ENCODE data around the gene ZNF385C.
A peak's percentile ranks its signal among the peaks of the same experiment; 100 is the strongest.

DNA sequence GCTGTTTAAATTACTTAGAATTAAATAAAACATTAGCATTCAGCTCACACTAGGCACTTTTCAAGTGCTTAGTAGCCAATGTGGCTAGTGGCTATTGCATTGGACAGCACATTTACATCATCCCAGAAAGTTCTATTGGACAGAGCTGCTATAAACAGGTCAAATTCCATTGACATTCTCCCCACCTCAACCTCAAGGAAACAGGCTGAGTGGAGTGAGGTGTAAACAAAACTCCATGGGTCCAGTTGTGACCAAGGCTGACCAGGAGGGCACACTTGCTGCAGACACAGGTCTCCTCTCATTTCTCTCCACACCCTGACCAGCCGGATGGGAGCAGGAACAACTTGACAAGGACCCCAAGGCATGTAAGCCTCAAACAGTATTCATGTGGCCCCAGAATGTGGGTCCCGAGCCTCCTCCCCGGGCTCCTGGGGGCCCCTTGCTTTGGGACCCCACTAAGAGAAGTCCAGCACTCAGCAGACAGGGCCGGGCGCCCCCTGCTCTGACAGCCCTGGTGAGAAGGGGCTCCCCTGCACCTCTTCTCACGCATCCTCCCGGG lies 48.4 kb downstream of the ZNF385C start:
- no peak for TF ChIP-seq POLR2A (IDR thresholded peaks at IDR 0.05)
- TF ChIP-seq, protein P1, sequence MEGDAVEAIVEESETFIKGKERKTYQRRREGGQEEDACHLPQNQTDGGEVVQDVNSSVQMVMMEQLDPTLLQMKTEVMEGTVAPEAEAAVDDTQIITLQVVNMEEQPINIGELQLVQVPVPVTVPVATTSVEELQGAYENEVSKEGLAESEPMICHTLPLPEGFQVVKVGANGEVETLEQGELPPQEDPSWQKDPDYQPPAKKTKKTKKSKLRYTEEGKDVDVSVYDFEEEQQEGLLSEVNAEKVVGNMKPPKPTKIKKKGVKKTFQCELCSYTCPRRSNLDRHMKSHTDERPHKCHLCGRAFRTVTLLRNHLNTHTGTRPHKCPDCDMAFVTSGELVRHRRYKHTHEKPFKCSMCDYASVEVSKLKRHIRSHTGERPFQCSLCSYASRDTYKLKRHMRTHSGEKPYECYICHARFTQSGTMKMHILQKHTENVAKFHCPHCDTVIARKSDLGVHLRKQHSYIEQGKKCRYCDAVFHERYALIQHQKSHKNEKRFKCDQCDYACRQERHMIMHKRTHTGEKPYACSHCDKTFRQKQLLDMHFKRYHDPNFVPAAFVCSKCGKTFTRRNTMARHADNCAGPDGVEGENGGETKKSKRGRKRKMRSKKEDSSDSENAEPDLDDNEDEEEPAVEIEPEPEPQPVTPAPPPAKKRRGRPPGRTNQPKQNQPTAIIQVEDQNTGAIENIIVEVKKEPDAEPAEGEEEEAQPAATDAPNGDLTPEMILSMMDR (IDR thresholded peaks at IDR 0.05 in 4 of 5, conservative IDR thresholded peaks at IDR 0.05 in 1 of 5), result peak in 1 of 5 experiments; percentile 20

All from gastrocnemius medialis (tissue), 4 donors.